ENCODE data around the gene RPUSD1.

Gene RPUSD1

GRCh38 chr16:813204-813915, 25.2 kb upstream of the RPUSD1 start:
- H3K9me3 Mint-ChIP-seq, result no peaks in the 10 kb centered on the region
- H3K4me1 Mint-ChIP-seq (ENCODE audit: low read depth), result peaks cover 7% of the 10 kb centered on the region
- H3K27me3 Mint-ChIP-seq (ENCODE audit: low read depth), result peaks cover 14% of the 10 kb centered on the region
- H3K27ac Mint-ChIP-seq, result no peak overlapping the region
- DNase-seq (ENCODE audit: low spot score), result peak; percentile 41
- H3K36me3 Mint-ChIP-seq (ENCODE audit: low read depth), result no peaks in the 10 kb centered on the region
- H3K4me3 Mint-ChIP-seq, result no peak overlapping the region

- no peaks in the 10 kb centered on the region for H3K9me3 Mint-ChIP-seq
Measured at GRCh38 chr16:808085-808386, 19.9 kb upstream of the RPUSD1 start.

GRCh38 chr16:807347-808084, 19.3 kb upstream of the RPUSD1 start:
- H3K4me3 Mint-ChIP-seq, result peak overlapping the region; percentile 100
- peak; percentile 93 for DNase-seq (ENCODE audit: low spot score)
- H3K27me3 Mint-ChIP-seq (ENCODE audit: low read depth), result peaks cover 6% of the 10 kb centered on the region
- H3K36me3 Mint-ChIP-seq (ENCODE audit: low read depth), result peaks cover 3% of the 10 kb centered on the region
- H3K4me1 Mint-ChIP-seq (ENCODE audit: low read depth), result peaks cover 12% of the 10 kb centered on the region
- no peaks in the 10 kb centered on the region for H3K9me3 Mint-ChIP-seq
- peak overlapping the region; percentile 98 for H3K27ac Mint-ChIP-seq

More at GRCh38 chr16:808085-808386, 19.9 kb upstream of the RPUSD1 start:
- H3K4me3 Mint-ChIP-seq, result peak overlapping the region; percentile 100
- peaks cover 12% of the 10 kb centered on the region for H3K4me1 Mint-ChIP-seq (ENCODE audit: low read depth)
- peaks cover 3% of the 10 kb centered on the region for H3K36me3 Mint-ChIP-seq (ENCODE audit: low read depth)
- DNase-seq (ENCODE audit: low spot score), result no peak
- peaks cover 10% of the 10 kb centered on the region for H3K27me3 Mint-ChIP-seq (ENCODE audit: low read depth)
- peak overlapping the region; percentile 98 for H3K27ac Mint-ChIP-seq

- H3K9me3 Mint-ChIP-seq, result no peaks in the 10 kb centered on the region
- peaks cover 12% of the 10 kb centered on the region for H3K4me1 Mint-ChIP-seq (ENCODE audit: low read depth)
- peak overlapping the region; percentile 60 for H3K4me3 Mint-ChIP-seq
Measured at GRCh38 chr16:805474-805873, 17.3 kb upstream of the RPUSD1 start.

GRCh38 chr16:804193-805048, 16.2 kb upstream of the RPUSD1 start:
- peaks cover 3% of the 10 kb centered on the region for H3K36me3 Mint-ChIP-seq (ENCODE audit: low read depth)
- peak overlapping the region; percentile 68 for H3K27ac Mint-ChIP-seq
- peaks cover 9% of the 10 kb centered on the region for H3K4me1 Mint-ChIP-seq (ENCODE audit: low read depth)

More at GRCh38 chr16:805474-805873, 17.3 kb upstream of the RPUSD1 start:
- DNase-seq (ENCODE audit: low spot score), result no peak
- Mint-ChIP-seq H3K36me3 (ENCODE audit: low read depth) (peaks cover 3% of the 10 kb centered on the region), H3K27ac (no peak overlapping the region), H3K27me3 (ENCODE audit: low read depth) (peaks cover 6% of the 10 kb centered on the region)

GRCh38 chr16:803754-804080, 15.5 kb upstream of the RPUSD1 start:
- H3K4me1 Mint-ChIP-seq (ENCODE audit: low read depth), result peaks cover 7% of the 10 kb centered on the region
- H3K4me3 Mint-ChIP-seq, result no peak overlapping the region
- no peak overlapping the region for H3K27ac Mint-ChIP-seq
- H3K27me3 Mint-ChIP-seq (ENCODE audit: low read depth), result peaks cover 6% of the 10 kb centered on the region
- H3K9me3 Mint-ChIP-seq, result no peaks in the 10 kb centered on the region
- peaks cover 3% of the 10 kb centered on the region for H3K36me3 Mint-ChIP-seq (ENCODE audit: low read depth)
- no peak for DNase-seq (ENCODE audit: low spot score)

More at GRCh38 chr16:804193-805048, 16.2 kb upstream of the RPUSD1 start:
- H3K4me3 Mint-ChIP-seq, result no peak overlapping the region
- H3K27me3 Mint-ChIP-seq (ENCODE audit: low read depth), result peaks cover 6% of the 10 kb centered on the region
- DNase-seq (ENCODE audit: low spot score), result no peak
- H3K9me3 Mint-ChIP-seq, result no peaks in the 10 kb centered on the region

GRCh38 chr16:802914-803753, 15.0 kb upstream of the RPUSD1 start:
- no peak overlapping the region for H3K4me3 Mint-ChIP-seq
- H3K27ac Mint-ChIP-seq, result no peak overlapping the region
- peaks cover 5% of the 10 kb centered on the region for H3K36me3 Mint-ChIP-seq (ENCODE audit: low read depth)
- H3K9me3 Mint-ChIP-seq, result no peaks in the 10 kb centered on the region
- peaks cover 6% of the 10 kb centered on the region for H3K27me3 Mint-ChIP-seq (ENCODE audit: low read depth)
- peaks cover 4% of the 10 kb centered on the region for H3K4me1 Mint-ChIP-seq (ENCODE audit: low read depth)
- no peak for DNase-seq (ENCODE audit: low spot score)

- Mint-ChIP-seq H3K4me3 (no peak overlapping the region), H3K36me3 (ENCODE audit: low read depth) (peaks cover 5% of the 10 kb centered on the region), H3K27ac (no peak overlapping the region), H3K9me3 (no peaks in the 10 kb centered on the region), H3K4me1 (ENCODE audit: low read depth) (no peaks in the 10 kb centered on the region), H3K27me3 (ENCODE audit: low read depth) (peaks cover 6% of the 10 kb centered on the region)
- DNase-seq (ENCODE audit: low spot score), result no peak
Measured at GRCh38 chr16:802461-802860, 14.3 kb upstream of the RPUSD1 start.

GRCh38 chr16:801584-802363, 13.6 kb upstream of the RPUSD1 start:
- Mint-ChIP-seq H3K4me1 (ENCODE audit: low read depth) (no peaks in the 10 kb centered on the region), H3K4me3 (no peak overlapping the region), H3K9me3 (no peaks in the 10 kb centered on the region), H3K36me3 (ENCODE audit: low read depth) (peaks cover 8% of the 10 kb centered on the region), H3K27ac (no peak overlapping the region), H3K27me3 (ENCODE audit: low read depth) (peaks cover 6% of the 10 kb centered on the region)
- DNase-seq (ENCODE audit: low spot score), result no peak

- Mint-ChIP-seq H3K9me3 (no peaks in the 10 kb centered on the region), H3K36me3 (ENCODE audit: low read depth) (peaks cover 11% of the 10 kb centered on the region), H3K27ac (no peak overlapping the region), H3K27me3 (ENCODE audit: low read depth) (peaks cover 6% of the 10 kb centered on the region), H3K4me3 (no peak overlapping the region), H3K4me1 (ENCODE audit: low read depth) (no peaks in the 10 kb centered on the region)
- DNase-seq (ENCODE audit: low spot score), result no peak
Measured at GRCh38 chr16:800834-801511, 12.8 kb upstream of the RPUSD1 start.

GRCh38 chr16:799948-800833, 12.0 kb upstream of the RPUSD1 start, which contains the start of gene GNG13:
Gene GNG13 (minus strand): TSS chr16:800734. CDS start chr16:799077, 1,657 bp downstream.
- H3K9me3 Mint-ChIP-seq, result no peaks in the 10 kb centered on the region
- peaks cover 6% of the 10 kb centered on the region for H3K27me3 Mint-ChIP-seq (ENCODE audit: low read depth)
- no peak for DNase-seq (ENCODE audit: low spot score)
- no peak within 1 kb of the TSS for H3K4me3 Mint-ChIP-seq
- H3K36me3 Mint-ChIP-seq (ENCODE audit: low read depth), result peaks cover 12% of the 10 kb centered on the region
- no peak within 1 kb of the TSS for H3K27ac Mint-ChIP-seq
- H3K4me1 Mint-ChIP-seq (ENCODE audit: low read depth), result no peaks in the 10 kb centered on the region
